ENCODE results near the gene CCDC97. TPM values are rescaled to one million over a fixed set of nuclear protein-coding genes. Genes with fewer than 3 reads are reported as not detected.
A peak's percentile ranks its signal among the peaks of the same experiment; 100 is the strongest.

The CCDC97 gene
- total and polyA plus RNA-seq, 7 donors: 8.7 to 23.1 (median 11.3) TPM

DNA sequence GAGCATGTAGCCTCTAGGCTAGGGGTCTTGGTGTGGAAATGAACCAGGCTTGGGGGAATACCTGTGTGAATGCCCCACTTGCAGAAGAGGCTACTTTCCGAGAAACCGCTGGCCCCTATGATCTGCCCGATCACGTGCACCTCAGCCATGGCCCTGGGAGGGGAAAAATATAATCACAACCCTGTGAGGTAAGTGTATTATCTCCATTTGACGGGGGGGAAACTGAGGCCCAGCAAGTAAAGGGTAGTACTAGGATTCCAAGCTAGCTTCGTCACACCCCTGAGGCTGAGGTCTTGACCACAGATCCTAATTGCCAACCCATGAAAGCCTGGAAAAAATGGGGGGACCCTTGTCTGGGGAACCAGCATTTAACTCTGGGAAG is 53.4 kb downstream of the CCDC97 start:
- no peak for DNase-seq
- intact Hi-C loops (cut with DNase I): no loop called here
- peaks cover 0 to 24% (median 15%) of the 10 kb centered on the region in 4 donors for H3K4me1 ChIP-seq
- H3K36me3 ChIP-seq: no peaks in the 10 kb centered on the region
- 50 to 52% methylated on average over 6 of the region's 6 CpGs for WGBS, 2 donors
- H3K27me3 ChIP-seq: no peaks in the 10 kb centered on the region
- no peaks in the 10 kb centered on the region for H3K9me3 ChIP-seq
- H3K4me3 ChIP-seq: peak overlapping the region; percentile 66 to 78 (median 69)
- peak overlapping the region; percentile 95 to 98 (median 95) for H3K27ac ChIP-seq
- TF ChIP-seq EP300 (IDR thresholded peaks at IDR 0.05): no peak
- no peak for TF ChIP-seq CTCF (IDR thresholded peaks at IDR 0.05)

- intact Hi-C loops (cut with DNase I): no loop called here
- 0 to 1% methylated on average over 56 of the region's 56 CpGs for WGBS, 2 donors
- no peaks in the 10 kb centered on the region for H3K27me3 ChIP-seq
- DNase-seq: peak; percentile 99
- peak within 1 kb of the TSS; percentile 95 to 98 (median 95) for H3K27ac ChIP-seq
- H3K4me1 ChIP-seq: peaks cover 0 to 24% (median 15%) of the 10 kb centered on the region in 4 donors
- TF ChIP-seq POLR2AphosphoS5 (IDR thresholded peaks at IDR 0.05): peak; percentile 23 to 75 (median 68)
- TF ChIP-seq CTCF (IDR thresholded peaks at IDR 0.05): no peak
- TF ChIP-seq EP300 (IDR thresholded peaks at IDR 0.05): peak in 1 of 4 donors; percentile 32
- peak in 1 of 2 donors; percentile 20 for TF ChIP-seq POLR2A (IDR thresholded peaks at IDR 0.05)
- no peaks in the 10 kb centered on the region for H3K36me3 ChIP-seq
- no peaks in the 10 kb centered on the region for H3K9me3 ChIP-seq
- peak within 1 kb of the TSS; percentile 66 to 78 (median 69) for H3K4me3 ChIP-seq
Measured at GRCh38 chr19:41363753-41364523, 54.0 kb downstream of the CCDC97 start, which contains the start of gene B9D2. TSS of gene B9D2 (minus strand) at chr19:41364149. CDS start at chr19:41363519, 630 bp downstream.

DNA sequence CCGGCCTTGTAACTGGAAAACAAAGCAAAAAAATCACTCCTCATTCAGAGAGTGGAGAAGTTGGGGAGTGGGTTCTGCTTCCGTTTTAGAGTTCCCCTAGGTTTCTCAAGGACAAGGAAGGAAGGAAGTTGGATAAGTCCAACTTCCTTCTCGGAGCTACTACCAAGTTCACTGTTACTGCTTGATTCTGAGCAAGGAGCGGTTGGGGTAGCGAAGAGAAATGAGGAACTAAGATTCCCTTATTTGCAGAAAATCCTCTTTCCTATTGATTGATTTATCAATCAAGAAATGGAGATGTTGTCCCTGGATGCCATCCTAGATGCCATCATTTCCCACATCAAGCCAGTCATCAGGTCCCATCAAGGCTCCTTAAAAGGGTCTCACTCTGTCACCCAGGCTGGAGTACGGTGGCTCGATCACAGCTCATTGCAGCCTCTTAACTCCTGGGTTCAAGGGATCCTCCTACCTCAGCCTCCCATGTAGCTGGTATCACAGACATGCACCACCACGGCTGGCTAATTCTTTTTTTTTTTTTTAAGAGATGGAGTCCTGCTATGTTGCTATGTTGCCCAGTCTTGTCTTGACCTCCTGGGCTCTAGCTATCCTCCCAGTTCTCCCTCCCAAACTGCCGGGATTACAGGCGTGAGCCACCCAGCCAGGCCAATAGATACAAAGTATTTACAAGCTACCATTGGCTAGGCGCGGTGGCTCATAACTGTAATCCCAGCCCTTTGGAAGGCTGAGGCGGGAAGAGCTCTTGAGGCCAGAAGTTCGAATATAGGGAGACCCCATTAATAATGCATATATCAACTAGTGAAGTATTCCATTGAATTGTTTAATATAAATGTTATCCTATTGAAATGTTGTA is 54.8 kb downstream of the CCDC97 start:
- peaks cover 0 to 24% (median 15%) of the 10 kb centered on the region in 4 donors for H3K4me1 ChIP-seq
- 72 to 77% methylated on average over 14 of the region's 14 CpGs for WGBS, 2 donors
- intact Hi-C loops (cut with DNase I): no loop called here
- no peaks in the 10 kb centered on the region for H3K27me3 ChIP-seq
- no peak for TF ChIP-seq POLR2A (IDR thresholded peaks at IDR 0.05)
- TF ChIP-seq EP300 (IDR thresholded peaks at IDR 0.05): no peak
- no peak for TF ChIP-seq POLR2AphosphoS5 (IDR thresholded peaks at IDR 0.05)
- TF ChIP-seq CTCF (IDR thresholded peaks at IDR 0.05): no peak
- H3K36me3 ChIP-seq: no peaks in the 10 kb centered on the region
- peak overlapping the region; percentile 66 to 78 (median 69) for H3K4me3 ChIP-seq
- H3K9me3 ChIP-seq: no peaks in the 10 kb centered on the region
- DNase-seq: no peak
- H3K27ac ChIP-seq: peak overlapping the region; percentile 95 to 98 (median 95)

GRCh38 chr19:41366089-41366488 is 56.1 kb downstream of the CCDC97 start:
- H3K9me3 ChIP-seq: no peaks in the 10 kb centered on the region
- peaks cover 0 to 24% (median 15%) of the 10 kb centered on the region in 4 donors for H3K4me1 ChIP-seq
- TF ChIP-seq POLR2A (IDR thresholded peaks at IDR 0.05) (no peak), POLR2AphosphoS5 (IDR thresholded peaks at IDR 0.05) (no peak), EP300 (IDR thresholded peaks at IDR 0.05) (no peak), CTCF (IDR thresholded peaks at IDR 0.05) (no peak)
- DNase-seq: no peak
- WGBS, 2 donors: 97 to 98% methylated on average over 1 of the region's 1 CpG
- H3K27ac ChIP-seq: no peak overlapping the region
- no peaks in the 10 kb centered on the region for H3K36me3 ChIP-seq
- H3K27me3 ChIP-seq: no peaks in the 10 kb centered on the region
- intact Hi-C loops (cut with DNase I): no loop called here
- H3K4me3 ChIP-seq: no peak overlapping the region

Data from sigmoid colon (tissue), 7 donors.